HG03135 (cell line): ENCODE data around the gene TNFRSF12A.

Source experiments
- ATAC-seq: cut with Tn5 transposase; IDR thresholded peaks from one replicate; pipeline ENCODE4 v1.9.1; 2021; ENCODE audit warnings: mild to moderate bottlenecking, moderate library complexity; ENCODE audit not compliant: unreplicated experiment

The TNFRSF12A gene

DNA sequence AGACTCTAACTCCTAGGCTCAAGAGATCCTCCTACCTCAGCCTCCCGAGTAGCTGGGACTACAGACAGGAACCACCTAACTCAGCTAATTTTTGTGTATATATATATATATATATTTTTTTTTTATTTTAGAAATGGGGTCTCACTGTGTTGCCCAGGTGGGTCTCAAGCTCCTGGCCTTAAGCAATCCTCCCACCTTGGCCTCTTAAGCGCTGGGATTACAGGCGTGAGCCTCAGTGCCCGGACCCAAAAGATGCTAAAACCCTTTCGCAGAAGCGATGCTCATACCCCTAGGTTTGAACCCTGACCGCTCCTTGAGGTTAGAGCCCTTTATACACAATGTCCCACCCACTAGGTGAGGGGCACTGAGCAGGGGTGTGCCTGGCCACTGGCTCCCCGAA is 9.7 kb upstream of the TNFRSF12A start:
- ATAC-seq = no peak

DNA sequence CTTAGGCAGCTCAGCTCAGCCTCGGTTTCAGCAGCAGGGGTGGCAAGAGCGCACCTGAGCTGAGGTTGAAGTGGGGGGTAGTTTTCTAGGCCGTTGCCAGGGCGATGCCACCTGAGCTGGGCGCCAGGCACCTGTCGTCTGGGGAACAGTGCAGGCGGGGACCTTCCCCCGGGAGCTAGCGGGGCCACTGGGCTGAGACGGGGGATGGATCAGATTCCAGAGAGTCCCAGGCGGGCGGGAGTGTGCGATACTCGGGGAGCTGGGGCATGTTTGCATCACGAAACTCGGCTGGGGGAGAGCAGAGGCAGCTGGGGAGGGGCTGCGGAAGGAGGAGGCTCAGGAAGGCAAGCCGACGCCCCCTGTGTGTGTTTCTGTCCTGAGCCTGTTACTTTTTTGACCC is 7.9 kb upstream of the TNFRSF12A start:
- no peak for ATAC-seq

DNA sequence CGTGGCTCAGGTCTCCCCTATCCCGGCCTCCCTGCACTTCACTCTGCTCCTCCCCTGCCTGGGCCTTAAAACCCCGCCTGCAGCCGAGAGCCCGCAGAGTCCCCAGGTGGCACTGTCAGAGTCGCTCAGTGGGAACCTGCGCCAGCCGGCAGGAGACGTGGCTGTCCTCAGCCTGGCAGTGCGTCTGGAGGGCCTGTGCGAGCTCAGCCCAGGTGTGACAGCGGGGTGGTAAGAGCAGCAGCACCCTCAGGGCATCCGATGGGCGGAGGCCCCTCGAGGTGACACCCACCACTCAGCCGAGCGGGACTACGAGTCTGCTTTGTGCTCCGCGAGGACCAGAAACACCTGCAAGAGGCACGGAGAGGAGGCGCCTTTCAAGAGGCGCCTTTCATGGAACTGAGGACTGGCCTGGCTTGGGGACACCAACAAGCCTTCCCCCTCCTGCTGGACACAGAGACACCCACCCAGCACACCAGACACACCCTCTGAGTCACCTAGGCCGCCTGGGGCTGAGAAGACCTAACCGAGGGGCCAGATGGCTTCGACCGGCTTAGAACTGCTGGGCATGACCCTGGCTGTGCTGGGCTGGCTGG is 7.2 kb upstream of the TNFRSF12A start, which contains the start of gene CLDN9:
CLDN9 (plus strand) TSS at position 96 of the 593 bp plus-strand sequence; CDS start at position 536, 440 bp downstream.
- no peak for ATAC-seq

DNA sequence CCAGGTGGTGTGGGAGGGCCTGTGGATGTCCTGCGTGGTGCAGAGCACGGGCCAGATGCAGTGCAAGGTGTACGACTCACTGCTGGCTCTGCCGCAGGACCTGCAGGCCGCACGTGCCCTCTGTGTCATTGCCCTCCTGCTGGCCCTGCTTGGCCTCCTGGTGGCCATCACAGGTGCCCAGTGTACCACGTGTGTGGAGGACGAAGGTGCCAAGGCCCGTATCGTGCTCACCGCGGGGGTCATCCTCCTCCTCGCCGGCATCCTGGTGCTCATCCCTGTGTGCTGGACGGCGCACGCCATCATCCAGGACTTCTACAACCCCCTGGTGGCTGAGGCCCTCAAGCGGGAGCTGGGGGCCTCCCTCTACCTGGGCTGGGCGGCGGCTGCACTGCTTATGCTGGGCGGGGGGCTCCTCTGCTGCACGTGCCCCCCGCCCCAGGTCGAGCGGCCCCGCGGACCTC is 6.6 kb upstream of the TNFRSF12A start:
- no peak for ATAC-seq

DNA sequence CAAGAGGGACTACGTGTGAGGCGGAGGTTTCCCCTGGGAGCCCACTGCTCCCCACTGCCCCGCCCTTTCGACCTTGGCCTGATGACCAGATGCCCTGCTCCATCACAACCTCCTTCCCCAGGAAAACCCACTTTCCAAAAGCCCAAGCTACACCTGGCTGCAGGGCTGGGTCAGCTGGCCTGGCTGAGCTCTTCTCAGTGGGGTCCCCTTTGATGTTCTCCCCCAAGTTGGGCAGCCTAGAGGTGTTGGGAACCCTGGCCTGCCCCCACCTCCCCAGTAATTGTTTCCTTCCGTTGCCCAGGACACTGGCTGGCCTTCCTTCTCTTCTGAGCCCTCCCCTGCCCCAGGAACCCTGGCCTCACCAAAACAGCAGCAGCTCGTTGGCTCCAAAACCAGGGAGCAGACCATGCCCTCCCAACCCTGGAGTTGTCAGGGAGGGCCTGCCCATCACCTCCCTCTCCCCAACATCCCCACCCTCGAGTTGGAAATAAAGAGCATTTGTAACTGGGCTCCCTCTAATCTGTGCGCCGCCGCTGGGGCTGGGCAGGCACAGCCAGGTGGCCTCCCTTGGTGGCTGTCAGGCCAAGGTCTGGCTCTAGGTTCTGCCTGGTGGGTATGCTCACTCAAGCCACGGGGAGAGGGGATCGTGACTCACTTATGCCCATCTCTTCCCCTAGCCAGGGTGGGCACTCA is 6.0 kb upstream of the TNFRSF12A start:
- no peak for ATAC-seq

DNA sequence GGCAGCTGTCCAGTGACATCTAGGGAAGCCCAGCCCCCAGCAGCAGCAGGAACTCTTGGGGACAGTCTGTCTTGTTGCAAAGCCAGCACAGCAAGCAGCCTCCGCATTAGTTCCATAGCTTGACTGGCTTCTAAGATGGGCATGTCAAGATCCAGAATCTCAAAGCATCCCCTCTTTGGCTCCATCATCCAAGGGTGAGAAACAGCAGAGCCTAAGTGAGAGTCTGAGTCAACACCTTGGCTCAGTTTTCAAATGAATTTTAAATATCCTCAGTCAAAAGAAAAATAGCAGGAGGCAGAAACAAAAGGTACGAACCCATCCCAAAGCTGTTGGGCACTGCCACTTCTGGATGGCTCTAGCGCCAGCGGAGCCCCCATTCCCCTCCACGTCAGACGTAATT is 5.2 kb upstream of the TNFRSF12A start:
- no peak for ATAC-seq

DNA sequence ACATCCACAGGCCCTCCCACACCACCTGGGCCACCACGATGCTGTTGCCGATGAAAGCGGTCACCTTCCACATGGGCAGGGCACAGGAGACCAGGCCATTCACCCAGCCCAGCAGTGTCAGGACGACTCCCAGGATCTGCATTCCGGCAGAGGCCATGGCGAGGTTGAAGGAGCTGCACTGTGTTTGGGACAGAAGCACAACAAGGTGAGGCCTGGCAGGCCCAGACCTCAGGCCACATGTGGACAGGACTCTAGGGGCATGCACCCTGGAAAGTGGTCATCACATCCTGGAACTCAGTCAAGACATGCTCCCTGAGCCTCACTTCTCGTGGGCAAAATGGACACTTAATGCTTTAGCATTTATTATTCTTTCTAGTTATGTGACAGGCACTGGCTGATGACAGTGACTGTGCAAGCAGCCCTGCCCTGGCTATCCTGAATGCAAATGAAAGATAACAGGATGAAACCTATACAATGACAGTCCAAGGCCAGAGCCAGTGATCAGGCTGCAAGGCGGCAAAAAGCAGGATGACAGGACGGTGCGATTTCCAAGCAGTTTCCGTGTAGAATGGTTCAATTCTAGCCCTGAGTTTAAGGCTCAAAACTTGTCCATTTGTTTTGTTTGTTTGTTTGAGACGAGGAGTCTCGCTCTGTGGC is 4.2 kb upstream of the TNFRSF12A start:
- ATAC-seq = no peak

DNA sequence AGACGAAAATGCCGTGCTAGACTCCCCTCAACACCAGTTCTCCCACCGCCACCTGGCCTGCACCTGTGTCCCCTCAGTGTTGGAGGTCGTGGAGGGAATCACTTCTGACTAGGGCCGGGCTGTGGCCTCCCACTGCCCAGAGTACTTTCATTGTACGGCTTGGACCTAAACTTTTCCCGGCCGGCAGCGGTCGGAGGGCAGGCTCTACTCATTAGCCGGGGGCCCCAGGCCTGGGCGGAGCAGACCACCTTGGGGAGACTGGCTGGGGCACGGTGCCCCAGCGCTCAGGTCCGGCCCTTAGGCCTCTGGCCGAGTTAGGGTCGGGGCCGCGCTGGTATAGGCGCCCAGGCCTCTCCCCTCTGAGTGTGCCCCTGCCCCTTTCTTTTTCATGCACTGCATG is 2.8 kb upstream of the TNFRSF12A start:
- no peak for ATAC-seq

DNA sequence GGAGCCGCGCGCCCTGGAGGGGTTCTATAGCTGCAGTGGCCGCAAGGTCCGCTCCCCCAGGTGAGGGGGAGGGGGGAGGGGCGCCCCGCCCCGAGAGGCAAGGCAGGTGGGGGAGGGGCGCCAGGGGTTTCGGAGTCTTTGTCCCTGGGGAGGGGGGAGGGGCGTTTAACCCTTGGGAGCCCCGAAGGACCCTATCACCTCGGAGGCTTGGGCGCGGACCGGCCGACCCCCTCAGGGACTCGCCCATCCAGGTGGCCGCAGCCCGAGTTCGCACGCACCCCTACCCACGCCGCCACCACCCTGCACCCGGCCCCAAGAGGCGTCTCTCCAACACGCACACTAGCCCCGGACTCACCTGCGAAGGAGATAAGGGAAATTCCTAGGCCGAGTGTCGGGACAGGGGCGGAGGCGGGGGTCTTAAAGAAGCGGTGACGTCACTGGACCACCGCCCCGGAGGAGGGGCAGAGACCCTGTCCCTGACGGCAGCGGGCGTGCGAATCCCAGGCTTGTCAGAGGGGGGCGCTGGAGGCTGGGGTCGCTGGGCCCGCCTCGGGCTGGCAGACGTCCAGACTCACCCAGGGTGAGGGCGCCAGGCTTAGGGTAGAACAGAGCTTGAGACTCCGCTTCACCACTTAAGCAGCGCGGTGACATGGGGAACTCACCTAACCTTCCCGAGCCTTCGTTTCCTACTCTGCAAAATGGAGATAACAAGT is 2.2 kb upstream of the TNFRSF12A start, which contains the start of gene CLDN6:
CLDN6 (minus strand) TSS at position 390 of the 713 bp plus-strand sequence. CDS start 2,162 bp downstream, outside the sequence.
- no peak for ATAC-seq

DNA sequence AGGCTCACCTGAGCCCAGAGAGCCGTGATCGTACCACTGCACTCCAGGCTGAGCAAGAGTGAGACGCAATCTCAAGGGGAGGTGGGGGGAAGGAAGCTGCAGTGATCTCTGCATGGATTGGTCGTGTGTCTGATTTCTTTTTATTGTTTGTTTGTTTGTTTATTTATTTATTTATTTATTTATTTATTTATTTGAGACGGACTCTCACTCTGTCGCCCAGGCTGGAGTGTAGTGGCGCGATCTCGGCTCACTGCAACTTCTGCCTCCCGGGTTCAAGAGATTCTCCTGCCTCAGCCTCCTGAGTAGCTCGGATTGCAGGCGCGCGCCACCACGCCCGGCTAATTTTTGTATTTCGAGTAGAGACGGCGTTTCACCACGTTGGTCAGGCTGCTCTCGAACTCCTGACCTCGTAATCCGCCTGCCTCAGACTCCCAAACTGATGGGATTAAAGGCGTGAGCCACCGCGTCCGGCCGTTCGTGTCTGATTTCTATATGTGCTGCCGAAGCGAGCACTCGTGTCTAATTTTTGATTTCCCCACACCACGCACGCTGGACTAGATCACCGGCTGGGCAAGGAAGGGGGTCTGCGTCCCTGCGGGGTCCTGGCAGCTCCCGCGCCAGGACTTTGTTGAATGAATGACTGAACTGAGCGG is 448 bp upstream of the TNFRSF12A start:
- no peak for ATAC-seq

DNA sequence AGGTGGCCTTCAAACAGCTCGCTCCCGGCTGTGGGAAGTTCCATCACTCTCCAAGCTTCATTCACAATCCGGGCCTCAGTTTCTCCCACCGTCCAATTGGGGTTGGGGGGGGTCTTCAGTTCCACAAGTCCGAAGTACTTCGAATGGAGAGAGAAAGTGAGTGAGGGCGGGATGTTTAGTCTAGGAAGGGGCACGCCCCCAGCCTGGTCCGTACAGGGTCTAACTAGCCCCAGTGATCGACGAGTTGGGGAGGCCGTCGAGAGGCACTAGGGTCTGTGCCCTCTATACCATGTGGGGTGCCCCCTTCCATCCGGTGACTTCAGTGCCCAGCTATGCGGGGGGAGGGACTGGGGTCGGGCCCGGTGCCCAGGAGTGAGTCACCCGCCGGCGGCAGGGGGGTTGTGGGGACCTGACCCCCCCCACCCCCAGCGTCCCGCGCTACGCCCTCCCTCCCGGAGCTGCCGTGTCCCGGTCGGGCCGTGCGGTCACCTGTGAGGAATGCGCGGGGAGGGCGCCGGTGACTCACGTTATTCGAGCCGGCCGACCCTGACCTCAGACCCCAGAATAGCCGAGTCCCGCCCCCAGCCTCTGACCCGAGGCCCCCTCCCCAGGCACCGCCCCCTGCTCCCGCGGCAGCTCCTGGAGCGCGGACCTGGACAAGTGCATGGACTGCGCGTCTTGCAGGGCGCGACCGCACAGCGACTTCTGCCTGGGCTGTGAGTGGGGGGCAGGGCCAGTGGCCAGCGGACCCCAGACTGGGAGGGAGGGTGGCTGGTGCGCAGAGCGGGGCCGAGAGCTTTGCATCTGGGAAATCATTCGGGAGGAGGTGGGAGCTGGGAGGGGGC is 658 bp downstream of the TNFRSF12A start:
- ATAC-seq = no peak

DNA sequence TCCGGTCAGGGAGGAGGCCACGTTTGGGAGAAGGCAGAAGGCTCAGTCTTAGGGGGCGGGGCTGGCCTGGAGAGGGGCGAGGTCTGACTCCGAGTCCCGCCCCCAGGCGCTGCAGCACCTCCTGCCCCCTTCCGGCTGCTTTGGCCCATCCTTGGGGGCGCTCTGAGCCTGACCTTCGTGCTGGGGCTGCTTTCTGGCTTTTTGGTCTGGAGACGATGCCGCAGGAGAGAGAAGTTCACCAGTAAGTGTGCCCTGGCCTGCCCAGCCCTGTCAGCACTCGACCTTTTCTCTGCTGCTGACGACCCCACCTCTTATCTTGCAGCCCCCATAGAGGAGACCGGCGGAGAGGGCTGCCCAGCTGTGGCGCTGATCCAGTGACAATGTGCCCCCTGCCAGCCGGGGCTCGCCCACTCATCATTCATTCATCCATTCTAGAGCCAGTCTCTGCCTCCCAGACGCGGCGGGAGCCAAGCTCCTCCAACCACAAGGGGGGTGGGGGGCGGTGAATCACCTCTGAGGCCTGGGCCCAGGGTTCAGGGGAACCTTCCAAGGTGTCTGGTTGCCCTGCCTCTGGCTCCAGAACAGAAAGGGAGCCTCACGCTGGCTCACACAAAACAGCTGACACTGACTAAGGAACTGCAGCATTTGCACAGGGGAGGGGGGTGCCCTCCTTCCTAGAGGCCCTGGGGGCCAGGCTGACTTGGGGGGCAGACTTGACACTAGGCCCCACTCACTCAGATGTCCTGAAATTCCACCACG is 1.5 kb downstream of the TNFRSF12A start:
- ATAC-seq = peak; percentile 32

DNA sequence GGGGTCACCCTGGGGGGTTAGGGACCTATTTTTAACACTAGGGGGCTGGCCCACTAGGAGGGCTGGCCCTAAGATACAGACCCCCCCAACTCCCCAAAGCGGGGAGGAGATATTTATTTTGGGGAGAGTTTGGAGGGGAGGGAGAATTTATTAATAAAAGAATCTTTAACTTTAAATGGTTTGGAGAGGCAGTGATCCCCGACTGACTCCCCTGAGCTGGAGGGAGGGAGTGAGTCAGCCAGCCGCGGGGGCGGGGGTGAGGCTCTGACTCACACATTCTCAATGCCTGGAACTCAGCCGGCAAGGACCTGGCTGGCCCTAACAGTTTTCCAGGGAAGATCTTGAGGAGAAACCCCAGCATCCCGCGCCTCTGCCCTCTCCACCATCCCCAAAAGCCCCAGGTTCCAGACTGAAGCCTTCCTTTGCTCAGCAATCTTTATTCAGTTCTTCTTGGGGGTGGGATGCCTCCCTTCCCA is 2.1 kb downstream of the TNFRSF12A start:
- no peak for ATAC-seq

DNA sequence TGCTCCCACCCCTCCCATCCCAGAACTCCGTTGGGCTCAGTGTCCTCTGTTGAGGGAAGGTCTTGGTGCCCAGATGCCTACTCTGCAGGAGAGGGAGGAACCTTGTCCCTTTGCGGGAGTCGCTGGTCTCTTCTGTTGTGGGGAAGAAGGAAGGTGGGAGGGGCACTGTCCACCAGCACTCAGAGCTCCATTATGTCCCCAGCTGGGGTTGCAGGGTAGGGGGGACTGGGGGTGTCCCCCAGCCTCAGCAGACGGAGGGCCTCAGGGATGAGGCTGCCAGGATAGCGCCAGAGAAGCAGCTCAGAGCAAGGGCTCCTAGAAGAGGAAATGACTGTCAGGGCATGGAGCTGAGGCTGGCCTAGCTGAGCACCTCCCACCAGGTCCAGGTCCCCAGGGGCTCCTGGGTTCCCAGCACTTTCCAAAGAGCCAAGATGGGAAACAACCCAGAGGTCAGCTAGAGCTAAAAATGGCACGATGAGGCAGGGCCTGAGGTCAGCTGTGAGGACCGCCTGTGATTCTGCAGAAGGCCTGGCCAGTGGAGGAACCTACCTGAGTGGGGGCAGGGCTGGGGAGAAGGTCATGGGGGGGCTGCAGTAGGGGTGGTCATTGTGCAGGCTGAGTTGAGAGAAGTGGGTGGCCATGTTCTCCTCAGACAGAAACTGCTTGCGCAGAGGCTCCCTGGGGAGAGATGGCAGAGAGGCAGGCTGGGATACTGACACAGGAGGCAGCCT is 2.7 kb downstream of the TNFRSF12A start:
- no peak for ATAC-seq

DNA sequence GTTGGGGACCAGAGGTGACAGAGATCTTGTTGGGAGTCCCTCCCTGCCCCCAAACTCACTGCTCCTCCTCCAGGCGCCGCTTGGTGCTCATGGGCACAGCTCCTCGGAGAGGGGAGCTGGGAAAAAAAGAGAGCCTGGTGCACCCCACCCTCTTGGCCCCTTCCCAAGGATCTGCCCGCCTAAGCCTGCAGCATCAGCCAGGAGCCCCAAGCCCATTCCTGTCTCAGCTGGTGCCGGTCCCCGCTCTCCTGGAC is 3.2 kb downstream of the TNFRSF12A start:
- ATAC-seq = no peak

DNA sequence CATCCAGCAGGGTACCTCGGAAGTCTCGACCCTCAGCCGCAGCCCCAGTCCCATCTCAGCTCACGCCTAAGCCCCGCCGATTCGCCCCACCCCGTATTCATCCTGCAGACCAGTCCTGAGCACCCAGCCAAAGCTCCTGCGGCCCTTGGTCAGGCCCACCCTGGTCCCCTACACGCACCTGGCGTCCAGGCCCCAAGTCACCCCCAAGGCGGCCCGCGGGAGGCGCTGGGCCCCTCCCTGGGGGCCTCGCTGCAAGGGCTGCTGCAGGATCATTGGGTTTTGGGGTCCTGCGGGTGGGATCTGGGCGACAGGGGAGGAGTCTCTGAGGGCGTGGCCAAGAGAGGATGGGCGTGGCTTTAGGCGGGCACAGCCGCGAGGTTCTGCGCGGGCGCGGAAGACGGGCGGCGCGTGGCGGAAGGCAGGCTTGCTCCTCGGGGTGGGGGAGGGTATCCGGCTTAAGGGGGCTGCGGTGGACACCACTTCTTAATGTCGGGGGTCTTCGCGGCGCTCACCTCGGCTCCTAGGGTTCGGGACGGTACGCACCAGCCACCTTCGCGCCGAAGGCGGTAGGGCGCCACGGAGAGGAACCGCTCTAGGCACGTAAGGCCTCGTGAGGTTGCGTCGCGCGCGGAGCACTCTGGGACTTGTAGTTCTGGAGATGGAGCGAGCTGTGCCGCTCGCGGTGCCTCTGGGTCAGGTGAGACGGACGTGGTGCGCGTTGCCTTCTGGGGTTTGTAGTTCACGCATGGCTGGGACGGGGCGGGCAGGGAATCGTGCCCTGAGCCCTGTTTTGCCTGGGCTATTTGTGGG is 3.7 kb downstream of the TNFRSF12A start, which contains the start of the genes HCFC1R1 and THOC6:
HCFC1R1 (minus strand) TSS at position 274 of the 810 bp plus-strand sequence; CDS start at position 273, 1 bp downstream.
THOC6 (plus strand) TSS at position 367 of the 810 bp plus-strand sequence; CDS start at position 659, 292 bp downstream.
- peak; percentile 66 for ATAC-seq
